Stimulated activated CD4-positive, alpha-beta T cell treated with anti-CD3 and anti-CD28 coated beads, TNF-alpha, amount 100 ng/mL, for 1 hour (primary cell): ENCODE data around the gene NRGN.
"Not testable (repeated sequence)": the region's sequence is repeated elsewhere in the genome, so short reads cannot be mapped to it uniquely, and the experiment has no call there.

Source experiments
- DNase-seq, 3 donors: peaks; one replicate each; pipeline ENCODE4 v3.0.0-alpha.2; 2020; ENCODE audit warnings: low read depth in 3 of 3, low spot score in 1 of 3

NRGN gene

DNA sequence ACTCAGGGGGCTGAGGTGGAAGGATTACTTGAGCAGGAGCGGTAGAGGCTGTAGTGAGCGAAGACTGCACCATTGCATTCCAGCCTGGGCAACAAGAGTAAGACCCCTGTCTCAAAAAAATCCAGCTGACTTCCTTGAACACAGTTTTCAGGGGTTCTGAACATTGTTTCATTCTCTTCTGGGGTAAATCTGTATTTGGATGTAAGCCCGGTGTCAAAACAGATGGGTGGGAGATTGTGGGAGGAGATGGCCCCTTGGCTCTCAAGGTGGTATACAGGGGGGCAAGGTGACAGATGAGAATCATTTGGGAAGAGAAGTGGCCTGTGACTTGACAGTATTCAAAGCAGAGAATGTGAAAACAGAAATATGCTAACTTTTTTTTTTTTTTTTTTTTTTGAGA lies 17.6 kb downstream of the NRGN start:
- DNase-seq: no peak

DNA sequence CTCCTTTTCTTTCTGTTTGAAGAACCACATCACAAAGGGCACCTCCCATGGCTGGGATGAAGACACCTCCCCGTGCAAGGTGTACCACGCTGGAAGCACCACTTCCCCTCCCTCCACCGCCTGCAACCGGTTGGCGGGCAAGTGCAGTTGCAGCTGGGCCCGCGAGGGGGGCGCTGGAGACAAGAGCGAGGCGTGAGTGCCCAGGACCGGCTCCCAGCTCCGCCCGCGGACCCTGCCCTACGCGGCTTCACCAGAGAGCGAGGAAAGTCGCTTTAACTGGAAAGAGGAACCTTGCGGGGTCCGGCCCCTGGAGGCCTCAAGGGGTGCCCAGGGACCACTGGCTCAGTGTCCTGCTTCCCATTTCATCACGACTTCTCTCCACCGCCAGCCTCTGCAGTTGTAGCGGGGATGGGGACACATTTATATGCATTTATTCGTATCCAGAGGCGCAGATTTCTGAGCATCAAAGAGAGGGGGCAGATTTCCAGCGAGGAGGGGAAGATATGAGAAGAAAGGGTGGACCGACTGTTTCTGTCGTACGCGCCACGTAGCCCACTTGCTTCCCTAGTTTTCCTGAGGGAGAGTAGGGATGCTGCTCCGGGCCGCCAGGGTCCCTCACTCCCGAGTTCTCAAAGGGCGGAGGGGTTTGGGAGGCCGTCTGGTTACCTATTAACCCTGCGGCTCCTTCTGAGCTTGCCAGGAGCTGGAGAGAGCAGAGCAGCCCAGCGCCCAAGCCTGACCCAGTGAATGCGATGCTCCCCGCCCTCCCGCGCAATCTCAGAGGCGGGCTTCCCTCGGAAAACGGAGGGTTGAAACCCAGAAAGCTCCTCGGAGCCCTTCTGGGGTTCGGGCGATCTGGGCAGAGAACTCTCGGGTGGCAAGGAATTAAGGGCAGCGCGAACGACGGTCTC lies 18.9 kb downstream of the NRGN start:
- DNase-seq: peak in 1 of 3 donors; percentile 51

DNA sequence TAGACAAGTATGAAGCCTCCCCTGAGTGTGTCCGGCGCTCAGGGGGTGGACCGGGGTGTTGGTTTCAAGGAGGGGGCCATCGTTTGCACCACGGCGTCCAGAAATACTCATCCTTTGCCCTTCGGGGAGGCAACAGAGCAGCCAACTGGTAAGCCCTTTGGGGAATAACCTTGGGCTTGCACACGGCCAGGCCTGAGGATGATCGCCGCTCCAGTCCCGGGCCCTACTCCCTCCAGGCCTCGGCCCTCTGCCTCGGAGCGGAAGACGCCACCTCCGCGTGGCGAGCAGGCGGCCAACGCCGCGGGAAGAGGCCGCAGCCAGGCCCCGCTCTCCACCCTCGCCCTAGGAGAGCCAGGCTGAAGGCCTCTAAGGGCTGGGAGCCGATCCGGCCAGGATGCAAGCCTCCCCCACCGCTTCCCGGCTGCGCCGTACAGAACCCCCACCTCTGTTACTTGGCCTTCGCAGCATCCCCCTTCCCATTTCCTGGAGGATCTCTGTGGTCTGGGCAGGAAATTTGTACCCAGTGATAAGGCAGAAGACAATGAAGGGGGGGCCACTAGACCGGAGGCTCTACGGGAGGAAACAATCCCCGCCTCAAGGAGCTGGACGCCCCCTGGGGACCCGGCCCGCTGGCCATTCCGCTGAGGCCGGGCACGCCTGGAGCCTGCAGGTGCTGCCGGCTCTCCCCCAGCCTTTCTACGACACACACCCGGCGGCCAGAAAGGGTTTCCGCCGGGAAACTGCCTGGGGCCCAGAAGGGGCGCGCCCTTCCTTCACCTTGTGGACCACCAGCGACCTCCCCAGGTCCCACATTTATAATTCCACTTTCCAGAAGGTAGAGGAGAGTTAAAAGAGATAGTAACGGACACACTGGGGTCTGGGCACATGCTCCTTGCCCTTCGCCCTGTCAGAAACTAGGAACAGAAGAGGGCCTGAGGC lies 19.8 kb downstream of the NRGN start:
- DNase-seq: no peak

DNA sequence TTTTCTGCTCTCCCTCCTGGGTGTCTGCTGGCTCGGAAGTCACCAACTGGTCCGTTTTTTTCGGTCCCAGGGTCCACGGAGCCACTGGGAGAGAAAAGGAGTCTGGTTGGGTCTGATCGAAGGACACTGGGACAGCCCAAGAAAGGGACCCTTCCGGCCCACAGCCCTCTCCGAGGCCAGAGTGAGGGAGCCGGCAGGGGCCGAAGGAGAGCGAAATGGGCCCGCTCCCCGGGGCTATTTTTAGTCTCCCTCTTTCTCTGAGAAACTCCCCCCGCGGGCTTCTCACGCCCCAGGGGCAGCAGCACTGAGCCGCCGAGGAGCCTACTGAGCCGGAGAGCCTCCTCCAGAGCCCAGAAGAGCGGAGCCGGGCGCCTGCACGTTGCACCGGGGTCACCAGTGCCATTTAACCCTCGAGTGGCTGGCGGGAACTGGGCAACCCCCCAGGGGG lies 20.5 kb downstream of the NRGN start:
- no peak for DNase-seq

DNA sequence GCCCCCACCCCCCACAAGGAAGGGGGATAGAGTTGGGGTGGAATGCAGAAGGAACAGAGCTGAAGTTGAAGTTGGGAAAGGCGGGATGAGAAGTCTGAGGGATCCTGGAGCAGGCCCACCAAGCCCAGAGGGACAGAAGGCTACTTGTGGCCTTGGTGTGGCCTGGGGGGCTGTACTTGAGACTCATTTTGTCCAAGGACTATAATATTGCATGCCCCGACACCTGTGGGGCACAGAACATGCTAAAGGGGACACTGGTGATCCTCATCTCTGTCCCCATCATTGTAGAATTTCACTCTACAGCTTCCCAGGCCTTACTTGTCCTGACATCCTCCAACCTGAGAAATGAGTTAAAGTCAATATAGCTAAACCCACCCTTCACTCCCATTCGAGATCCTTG lies 21.1 kb downstream of the NRGN start:
- no peak for DNase-seq

DNA sequence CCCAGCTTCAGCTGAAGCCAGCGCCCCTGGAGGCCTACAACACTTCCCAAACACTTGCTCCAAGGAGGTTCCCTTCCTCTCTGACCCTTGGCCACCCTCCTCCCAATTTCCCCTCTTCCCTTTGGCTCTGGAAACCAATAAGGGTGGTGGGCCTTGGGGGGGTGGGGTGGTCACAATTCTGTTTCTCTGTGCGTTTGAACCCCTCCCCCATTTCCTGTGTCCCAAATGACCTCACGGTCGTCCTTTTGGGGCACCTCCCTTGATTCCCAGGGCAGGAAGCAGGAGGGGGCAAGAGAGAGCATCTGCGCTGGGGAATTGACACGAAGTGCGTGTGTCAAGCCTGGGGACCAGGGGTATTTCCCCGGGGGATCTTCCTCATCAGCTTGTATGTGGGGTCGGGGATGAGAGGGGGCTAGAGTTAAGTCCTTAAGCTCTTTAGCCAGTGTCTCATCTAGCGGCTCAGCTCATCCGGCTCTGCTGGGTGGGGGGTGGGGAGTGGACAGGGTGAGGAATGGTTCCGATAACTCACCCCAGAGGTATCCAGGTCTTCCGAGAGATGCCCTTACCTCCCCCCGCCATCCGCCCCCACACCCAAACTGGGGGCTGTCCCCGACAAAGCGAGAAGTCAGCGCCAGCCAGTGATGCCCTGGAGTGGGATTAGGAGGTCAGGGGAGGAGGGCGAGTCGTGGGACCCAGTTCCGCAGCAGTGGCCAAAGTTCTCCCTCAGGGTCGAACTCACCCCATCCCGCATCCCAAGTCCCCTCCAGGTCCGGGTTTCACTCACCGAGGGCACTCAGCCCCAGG lies 21.8 kb downstream of the NRGN start:
- DNase-seq: no peak

DNA sequence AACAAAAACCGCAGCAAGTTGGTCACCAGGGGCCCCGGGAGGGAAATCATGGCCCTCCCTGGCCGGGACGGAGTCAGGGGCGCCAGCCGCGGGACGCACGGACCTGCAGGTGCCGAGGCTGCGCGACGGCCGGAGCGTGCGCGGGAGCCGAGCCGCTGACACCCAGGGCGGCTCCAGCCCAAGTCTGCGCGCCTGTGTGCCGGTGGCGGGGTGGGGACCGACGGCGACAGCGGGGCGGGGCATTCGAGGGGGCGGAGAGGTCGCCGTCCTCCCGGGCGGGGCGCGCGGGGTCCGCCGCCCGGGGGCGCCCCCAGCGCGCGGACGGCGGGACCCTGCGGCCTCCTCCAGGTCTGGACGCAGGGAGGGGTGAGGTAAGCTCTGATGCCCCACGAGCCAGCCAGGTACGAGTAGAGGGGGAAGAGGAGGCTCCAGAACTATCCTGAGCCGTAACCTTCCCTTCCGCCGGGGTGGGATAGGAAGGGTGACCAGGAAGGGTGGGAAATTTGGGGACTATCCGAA lies 22.4 kb downstream of the NRGN start, which contains the start of gene ESAM:
ESAM (minus strand) TSS at position 186 of the 519 bp plus-strand sequence; CDS start at position 50, 136 bp downstream.
- peak in 2 of 3 donors; percentile 46 to 49 for DNase-seq

DNA sequence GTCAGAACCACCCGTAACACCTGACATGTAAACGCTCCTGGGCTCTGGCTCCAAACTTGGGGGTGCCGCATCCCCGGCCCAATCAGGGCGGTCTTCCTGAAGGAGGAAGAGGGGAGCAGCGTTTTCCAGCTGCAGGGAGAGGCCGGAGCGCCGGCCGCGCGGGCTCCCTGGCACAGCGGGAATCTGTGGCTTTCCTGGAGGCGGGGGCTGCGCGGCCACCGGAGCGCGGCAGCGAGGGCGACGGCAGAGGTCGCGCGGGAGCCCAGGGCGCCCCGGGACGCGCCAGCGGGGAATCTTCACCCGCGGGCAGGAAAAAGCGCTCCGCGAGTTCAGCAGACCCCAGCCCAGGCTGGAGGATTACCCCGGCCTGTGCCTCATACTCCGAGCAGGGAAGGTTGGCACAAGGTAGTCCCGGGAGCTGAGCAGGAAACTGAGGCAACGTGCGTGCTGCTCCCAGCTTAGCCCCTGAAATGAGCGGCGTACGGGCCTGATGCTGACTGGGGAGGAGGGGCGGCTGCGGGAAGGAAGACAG lies 22.9 kb downstream of the NRGN start:
- DNase-seq: no peak

DNA sequence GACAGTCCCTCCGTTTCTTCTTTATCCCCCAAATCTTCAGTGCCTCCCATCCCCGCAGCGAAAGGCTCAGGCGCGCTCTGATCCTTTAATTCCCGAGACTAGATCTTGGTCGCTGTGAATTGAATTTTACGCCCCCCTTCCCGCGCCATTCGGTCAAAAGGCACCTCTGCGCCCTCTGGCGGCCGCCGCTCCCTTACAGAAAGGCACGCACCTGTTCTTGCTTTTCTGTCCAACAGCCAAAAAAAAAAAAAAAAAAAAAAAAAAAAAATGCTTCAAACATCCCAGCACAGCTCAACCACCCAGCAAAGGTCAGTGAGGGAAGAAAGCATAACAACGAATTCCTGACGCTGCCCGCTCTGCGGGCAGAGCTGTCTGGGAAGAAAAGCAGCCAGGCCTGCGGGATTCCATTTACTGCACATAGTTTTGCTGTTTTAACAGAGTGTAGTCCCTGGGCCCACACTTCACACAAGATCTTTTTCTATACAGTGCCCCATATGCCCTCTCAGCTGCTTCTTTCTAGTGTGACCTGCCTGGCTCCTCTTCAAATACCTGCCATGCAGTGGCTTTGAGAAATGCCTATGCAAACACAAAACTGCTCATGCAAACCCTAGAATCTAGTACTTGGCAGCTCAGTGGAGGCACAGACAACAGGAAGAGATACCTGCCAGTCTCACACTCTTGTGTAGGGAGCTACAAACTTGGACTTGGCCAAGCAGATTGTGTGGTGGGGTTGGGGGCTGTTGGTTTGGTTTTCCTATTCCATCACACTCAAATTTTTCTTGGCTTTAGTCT lies 23.6 kb downstream of the NRGN start:
- DNase-seq: peak; percentile 59 to 84 (median 64)

DNA sequence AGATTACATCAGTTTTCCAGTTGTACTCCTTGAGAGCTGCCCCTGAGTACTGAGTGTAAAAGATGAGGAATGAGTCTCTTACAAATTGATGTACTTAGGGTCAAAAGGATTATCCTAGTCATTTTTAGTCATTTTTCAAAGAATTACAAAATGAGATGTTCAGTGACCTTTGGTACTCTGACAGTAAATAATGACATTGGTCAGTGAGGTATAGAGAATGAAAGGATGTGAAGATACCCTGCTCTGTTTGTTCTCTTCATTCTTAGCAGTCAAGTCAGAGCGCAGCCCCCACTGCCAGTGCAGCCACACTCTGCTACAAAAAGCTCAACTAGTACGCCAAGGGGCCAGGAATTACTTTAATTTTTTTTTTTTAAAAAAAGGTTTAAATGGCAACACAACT lies 26.4 kb downstream of the NRGN start:
- DNase-seq: no peak

DNA sequence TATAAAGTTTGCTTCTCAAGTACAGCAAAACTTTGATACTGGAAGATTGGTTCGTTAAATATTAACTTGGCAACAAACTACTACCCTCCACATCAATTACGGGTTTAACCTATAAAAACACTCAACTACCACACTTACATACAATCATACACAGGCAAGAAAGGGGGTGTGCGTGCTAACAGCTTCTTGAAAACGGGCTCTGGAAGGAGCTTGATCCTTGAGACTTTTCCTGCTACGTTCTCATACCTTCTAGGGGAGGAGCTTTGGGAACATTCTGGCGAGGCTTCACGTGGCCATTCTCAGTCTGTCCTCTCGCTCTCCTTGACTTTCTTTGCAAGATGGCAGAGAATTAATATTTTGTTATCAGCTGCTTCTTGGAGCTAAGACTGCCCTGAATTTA lies 29.2 kb downstream of the NRGN start:
- no peak for DNase-seq

DNA sequence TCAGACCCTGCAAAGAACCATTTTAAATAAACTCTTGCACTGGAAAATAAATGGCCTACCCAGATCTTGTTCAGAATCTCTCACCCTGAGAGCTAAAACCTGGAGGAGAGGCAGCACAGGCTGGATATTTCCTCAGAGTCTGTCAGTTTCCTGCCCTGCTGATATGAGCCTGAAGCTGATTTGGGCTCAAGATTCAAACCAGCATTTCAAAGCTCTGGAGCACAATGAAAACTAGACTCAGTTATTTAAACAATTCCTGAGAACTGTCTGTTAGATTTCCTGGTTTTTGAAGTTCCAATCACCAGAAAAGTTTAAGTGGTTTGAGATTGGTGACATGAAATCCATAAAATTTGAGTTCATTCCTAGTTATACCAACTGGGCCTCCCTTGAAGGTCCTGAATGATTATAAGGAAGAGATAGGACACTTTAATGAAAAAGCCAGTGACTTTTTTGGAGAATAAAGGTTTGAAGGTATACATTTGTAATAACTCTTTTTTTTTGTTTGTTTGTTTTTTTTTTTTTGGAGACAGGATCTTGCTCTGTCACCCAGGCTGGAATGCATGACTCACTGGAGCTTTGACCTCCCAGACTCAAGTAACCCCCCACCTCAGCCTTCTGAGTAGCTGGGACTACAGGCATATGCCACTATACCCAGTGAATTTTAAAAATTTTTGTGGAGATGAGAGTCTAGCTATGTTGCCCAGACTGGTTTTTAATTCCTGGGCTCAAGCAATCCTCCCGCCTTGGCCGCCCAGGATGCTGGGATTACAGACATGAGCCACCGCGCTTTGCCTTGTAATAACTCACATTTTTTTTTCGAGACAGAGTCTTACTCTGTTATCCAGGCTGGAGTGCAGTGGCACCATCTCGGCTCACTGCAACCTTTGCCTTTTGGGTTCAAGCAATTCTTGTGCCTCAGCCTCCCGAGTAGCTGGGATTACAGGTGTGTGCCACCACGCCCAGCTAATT lies 30.3 kb downstream of the NRGN start:
- DNase-seq: no peak

DNA sequence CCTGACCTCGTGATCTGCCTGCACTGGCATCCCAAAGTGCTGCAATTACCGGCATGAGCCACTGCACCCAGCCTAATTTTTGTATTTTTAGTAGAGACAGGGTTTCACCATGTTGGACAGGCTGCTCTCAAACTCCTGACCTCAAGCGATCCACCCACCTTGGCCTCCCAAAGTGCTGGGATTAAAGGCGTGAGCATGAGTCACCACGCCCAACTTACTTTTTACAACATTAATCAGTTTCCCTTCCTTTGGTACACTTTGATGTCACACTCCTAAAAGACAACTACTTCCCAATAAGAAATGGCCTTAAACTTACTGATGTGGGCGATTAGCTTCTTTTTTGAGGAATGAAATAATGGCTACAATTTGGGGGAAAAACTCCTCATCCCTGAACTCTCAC lies 31.2 kb downstream of the NRGN start:
- DNase-seq: not testable (repeated sequence)

DNA sequence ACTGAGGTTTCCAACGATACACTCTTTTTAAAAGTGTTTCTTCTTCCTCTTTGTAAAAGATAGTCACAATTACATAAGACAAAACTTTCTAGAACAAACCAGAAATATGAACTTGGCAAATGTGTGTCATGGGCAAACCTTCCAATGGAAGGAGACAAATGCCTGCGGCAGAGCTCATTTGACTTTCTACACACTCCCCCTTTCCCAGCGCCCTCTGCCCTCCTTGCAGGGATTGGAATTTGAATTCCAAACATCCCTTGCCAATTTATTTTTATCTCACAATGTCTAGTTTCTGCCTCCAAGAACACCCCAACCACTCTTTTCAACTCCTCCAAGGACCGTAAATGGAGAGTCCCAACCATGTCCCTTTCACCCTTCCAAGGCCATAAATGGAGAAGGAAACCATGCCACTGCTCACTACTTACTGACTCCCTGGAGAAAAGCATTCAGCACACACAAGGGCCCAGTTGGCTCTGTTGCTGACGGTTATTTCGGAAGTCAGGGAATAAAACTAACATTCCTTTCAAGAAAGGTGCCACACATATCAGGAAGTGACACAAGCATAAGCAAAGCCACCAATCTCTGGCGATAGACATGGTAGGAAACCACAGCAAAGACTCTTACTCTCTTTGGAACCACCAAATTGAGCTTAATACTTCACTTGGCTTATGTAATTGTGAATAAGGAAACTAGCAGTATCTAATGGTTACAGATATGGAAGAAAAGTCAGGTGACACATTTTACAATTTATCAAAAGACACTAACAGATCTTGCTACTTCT lies 37.3 kb downstream of the NRGN start:
- no peak for DNase-seq

DNA sequence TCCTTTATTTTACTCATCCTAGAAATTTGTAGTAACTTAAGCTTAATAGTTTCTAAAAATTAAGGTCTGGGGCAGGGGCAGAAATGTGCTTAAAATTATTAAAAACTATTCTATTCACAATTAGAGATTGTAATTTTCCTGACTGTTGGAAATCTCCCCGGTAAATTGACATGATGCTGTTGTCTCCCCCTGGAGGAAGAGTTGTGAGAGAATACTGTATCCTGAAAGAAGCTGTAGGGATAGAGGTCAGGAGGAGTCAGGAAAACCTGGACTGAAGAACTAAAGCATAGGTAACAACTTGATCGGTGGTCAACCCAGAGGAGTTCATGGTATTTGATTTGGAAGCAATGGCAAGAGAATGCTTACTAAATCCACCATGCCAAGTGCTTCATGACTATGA lies 38.5 kb downstream of the NRGN start:
- DNase-seq: no peak

DNA sequence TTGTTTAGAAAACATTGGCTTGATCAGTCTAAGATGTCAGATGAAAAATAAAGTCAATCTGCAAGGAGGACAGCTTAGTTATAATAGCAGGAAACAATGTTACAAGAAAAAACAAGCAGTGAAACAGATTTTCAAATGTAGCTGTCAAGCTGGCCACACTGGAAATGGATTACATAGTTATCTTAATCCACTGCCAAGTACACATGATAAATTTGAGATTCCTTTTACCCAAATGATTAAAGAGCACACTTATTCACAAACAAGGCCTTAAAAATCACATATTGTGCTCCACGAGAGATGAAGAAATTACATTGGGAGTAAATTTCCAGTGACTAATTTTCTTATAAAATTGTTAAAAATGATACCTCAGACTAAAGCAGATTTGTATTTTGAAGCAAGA lies 39.8 kb downstream of the NRGN start:
- no peak for DNase-seq

DNA sequence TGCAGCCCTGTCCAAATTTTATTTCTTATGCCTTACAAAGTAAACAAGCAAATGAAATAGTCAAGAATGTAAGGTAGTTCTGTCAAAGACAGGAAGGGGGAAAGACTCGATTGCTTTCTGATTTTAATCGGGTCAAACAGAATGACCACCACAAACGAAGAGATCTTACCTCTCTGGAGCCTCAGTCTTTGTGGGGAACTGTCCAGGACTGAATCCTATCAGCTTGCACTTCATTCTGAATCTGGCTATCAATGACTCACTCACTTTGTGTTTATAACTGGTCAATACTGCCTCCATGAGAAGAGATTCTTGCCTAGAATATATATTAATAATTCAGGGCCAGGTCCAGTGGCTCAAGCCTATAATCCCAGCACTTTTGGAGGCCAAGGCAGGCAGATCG lies 43.3 kb downstream of the NRGN start:
- no peak for DNase-seq

DNA sequence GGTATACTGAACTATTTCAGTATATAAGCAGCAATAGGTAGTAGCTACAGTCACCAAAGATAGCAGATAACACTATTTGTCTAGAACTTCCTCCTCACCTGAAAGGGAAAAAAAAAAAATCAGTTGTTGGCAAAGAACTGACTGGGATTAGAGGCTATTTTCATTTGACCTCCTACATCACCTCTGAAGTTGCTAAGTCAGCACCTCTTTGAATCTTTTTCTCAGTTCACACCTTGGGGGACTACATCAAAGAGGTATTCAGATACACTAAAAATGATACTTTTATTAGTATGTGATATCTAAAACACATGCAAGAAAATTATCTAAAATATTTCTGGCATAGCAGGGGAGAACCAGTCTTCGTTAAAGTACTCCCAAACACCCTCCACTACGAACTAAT lies 44.3 kb downstream of the NRGN start:
- no peak for DNase-seq
